Hematopoietic multipotent progenitor cell treated with erythropoietin and hydrocortisone succinate and interleukin-3 and kit ligand, for 8 days (in vitro differentiated cells): ENCODE measurements around the gene TUFT1.
"Not testable (repeated sequence)": the region's sequence is repeated elsewhere in the genome, so short reads cannot be mapped to it uniquely, and the experiment has no call there.

ENCODE experiments used
- DNase-seq: peaks from one replicate; pipeline ENCODE4 v3.0.0-alpha.2; 2015

The TUFT1 gene

DNA sequence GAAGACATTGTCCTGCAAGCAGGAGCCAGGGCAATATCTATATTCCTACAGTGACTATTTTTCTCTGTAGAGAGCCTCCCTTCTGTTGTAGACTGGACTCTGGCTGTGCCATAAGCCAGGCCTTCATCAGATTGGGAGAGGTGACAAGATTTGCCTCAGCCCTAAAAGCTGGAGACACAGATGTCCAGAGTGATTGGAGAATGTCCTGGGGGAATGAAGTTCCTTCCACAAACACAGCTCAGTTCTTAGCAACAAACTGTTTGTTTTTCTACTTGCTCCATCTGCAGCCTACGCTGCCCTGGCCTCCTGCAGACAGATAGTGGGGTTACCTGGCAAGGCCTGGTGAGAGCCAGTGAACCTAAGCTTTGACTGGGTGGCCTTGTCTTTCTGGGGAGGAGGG is 41.8 kb downstream of the TUFT1 start:
- DNase-seq: no peak

DNA sequence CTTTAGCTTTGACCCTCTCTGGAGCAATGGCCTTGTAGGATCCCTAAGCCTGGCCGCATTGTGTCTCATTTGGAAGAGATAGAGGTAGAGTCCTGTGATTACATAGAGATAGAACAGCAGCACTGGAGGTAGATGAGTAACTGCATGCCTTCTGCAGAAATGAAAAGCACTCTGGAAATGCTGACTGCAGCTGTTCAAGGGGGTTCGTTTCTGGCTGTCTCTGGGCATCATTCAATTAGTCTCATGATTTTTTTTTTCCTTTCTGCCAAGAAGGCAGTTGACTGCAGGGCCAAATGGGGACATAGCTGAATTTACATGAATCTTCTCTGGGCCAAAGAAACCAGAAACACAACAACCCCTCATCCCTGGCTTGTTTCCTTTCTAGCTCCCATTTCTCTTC is 43.7 kb downstream of the TUFT1 start:
- DNase-seq: no peak

DNA sequence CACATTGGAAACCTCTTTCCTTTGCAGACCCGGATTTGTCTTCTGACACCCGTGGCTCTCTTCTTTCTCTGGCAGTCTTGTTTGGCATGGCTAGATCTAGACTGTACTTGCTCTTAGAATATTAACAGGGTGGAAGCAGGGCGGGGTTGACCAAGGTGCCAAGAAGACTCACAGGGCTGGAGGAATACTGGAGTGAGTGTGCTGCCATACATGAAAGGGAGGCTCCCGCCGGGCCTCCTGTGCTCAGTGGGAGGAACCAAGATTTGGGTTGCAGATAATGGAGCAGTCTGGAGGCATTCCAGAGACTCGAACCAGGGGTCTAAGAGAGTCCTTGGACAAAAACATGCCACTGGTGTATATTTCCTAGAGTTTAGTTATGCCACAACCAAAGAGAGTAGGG is 44.2 kb downstream of the TUFT1 start:
- DNase-seq: peak; percentile 57

DNA sequence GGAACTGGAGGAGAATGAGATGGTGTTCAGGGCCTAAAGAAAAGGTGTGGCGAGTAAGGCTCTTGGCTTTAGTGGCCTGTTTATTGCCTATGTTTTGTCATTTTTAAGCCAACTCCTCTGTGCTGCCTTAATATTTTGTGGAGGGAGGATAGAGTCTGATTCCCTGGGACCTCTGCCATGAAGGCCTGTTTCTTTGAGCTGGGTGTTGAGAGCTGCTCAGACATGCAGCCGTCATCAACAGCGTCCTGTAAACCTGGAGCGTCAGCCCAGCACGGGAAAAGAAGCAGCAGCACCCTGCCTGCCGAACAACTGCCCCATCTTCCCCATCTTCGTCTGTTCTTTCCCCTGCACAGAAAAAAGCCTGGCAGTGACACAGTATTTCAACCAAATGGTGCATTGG is 44.7 kb downstream of the TUFT1 start:
- DNase-seq: no peak

DNA sequence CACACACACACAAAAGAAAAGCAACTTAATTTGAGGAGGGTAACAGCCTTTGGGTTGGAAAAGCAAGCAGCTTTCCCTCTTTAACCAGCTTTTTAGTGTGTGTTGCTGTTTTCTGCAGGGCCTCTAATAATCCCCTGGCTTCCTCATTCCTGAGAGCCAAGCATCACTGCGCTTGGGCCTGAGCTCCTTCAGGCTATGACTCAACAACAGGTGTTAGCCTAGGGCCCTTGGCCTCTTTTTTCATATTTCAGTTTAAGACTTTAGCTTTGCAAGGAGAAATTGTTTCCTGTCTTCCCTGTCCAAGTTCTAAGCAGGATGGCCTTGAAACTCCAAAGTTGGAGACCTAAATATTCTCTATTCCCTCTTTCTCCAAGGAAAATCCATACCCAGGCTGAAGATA is 45.5 kb downstream of the TUFT1 start:
- DNase-seq: no peak

DNA sequence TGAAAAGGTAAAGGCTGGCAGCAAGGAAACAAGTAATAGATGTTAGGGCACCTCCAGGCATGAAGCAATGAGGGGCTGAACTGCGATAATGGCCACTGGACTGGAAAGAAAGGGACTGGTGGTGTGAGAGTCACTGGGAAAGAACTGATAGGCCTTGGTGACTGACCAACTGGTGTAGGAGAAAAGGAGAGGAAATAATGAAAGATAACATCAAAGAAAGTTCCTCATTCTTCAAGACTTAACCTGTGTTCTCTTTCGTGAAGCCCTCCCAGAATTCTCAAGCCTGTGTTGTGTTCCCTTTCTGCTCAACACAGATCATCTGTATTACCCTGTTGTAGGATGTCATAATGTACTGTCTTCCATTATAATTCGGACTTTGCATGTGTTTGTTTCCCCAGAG is 50.9 kb downstream of the TUFT1 start:
- no peak for DNase-seq

DNA sequence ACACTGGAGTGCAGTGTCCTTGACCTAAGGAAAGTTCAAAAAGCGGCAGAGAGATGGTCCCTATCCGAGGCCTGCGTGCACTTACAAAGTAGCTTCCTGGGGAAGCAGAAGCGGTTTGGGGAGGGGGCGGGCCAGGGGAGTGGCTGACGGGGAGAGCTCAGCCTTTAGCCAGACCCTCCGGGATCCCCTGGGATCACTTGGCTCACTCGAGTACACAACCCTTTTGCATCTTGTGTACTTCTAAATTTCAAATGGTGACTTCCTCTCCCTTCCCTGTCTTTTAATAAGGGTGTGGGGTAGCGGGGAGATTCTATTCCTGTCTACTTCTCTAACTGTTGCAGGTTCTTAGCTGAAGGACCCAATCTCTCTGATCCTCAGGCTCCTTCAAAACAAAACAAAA is 53.6 kb downstream of the TUFT1 start:
- DNase-seq: no peak

DNA sequence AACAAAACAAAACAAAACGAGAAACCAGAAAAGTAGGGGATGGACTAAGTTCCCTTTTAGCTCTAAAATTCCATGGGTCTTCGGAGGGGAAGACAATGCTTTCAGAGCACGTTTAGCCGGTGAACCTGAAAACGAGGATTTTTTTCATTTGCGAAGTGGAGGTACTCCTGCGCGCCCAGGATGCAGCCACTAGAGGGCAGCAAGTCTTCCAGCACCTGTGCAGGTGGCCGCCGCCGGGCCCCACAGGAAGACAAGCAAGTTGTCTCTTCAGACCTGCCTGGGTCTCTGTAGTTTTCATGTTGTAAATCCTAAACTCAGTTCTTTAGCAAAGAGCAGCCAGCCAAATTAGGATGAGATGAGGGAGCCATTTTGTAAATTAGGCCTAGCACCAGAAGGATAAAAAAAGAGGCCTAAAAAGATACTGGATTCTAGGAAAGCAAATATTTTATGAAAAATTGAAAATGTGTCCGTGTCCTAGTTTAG is 54.1 kb downstream of the TUFT1 start:
- peak; percentile 56 for DNase-seq

DNA sequence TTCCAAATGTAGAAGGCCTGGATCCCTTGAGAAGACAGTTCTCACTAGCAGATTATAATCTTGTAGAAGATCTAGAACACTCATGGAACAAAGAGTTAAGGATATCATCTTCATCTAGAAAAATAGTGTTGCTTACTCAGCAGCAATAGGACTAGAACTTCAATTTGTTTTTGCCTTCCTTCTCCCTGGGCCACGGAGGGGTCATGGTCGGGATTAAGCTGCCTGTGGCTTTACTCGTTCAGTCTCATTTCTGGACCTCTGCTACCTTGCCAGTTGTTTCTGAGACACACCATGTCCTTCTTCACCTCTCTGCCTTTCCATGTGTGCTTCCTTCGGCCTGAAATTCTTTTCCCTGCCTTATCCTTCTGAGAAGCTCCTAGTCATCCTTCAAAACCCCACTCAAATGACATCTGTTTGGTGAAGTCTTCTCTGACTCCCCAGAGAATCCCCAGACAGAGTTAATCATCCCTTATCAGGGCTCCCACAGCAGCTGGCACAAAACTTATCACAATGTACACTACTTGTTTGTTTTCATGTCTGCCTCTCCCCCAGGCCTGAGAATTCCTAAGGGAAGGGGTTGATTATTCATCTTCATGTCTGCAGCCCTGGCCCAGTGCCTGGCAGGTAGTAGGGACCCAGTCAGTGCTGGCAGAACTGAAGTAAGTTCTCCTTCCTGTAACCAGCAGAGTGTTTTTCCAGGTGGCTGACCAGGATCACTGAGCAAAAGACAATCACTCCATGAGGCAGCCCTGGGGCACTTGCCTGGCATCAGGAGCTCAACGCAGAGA is 56.3 kb downstream of the TUFT1 start:
- peak; percentile 86 for DNase-seq

DNA sequence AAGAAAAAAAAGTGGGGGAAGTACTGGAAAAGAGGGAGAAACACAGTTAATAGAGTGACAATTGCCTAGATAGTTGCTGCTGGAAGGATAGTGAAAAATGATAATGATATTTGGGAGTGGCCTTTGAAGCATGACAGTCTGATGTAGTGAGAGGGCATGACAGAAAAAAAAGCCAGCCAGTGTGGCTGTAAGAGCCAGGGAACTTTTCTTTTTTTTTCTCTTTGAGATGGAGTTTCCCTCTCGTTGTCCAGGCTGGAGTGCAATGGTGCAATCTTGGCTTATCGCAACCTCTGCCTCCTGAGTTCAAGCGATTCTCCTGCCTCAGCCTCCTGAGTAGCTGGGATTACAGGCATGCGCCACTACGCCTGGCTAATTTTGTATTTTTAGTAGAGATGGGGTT is 62.4 kb downstream of the TUFT1 start:
- not testable (repeated sequence) for DNase-seq

DNA sequence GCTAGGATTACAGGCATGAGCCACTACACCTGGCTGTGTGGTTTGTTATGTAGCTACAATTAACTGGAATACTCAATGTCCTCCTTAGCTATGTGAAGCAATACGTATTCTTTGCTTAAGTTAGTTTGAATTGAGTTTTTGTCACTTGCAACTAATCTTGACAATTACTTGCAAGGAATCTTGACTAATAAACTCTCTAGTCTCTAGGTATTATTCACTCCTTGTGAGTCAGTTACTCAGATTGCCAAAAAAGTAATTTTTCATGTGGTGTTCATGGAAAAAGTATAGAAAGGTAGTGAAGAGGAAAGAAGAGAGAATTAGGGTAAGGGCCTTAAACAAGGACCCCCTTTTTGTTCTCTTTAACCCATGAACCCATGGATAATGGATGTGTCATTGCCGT is 64.2 kb downstream of the TUFT1 start:
- DNase-seq: no peak

DNA sequence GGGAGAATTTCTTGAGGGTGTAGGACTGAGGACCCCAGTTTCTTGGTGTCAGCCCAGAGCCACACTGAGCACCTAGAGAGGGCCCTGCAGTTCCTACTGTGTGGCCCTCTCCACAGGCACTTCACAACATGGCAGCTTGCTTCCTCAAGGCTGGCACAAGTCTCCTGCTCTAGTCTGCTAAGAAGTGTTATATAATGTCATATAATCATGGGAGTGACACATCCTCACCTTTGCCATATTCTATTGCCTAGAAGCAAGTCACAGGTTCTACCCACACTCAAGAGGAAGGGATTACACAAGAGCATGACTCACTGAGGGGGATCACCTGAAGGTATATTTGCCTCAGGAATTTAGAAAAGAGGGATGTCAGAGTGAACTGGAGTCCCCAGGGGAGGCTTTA is 66.3 kb downstream of the TUFT1 start:
- no peak for DNase-seq

DNA sequence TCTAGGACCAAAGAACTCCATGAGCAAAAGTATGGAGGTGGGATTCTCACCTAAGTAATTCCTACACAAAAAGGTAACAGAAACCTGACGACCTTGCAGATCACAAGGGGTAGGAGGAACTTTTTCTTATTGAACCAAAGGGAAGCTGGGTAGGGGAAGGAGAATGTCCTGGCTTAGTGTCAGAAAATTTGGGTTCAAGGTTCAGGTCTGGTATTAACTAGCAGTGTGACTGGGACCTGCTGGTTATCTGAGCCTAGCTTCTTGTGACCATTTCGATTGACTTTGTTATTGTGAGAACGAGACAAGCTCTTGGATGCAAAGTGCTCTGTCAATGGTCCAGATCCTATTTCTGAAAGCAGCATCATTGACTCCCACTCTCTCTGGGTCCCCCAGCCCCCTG is 66.7 kb downstream of the TUFT1 start:
- DNase-seq: no peak

DNA sequence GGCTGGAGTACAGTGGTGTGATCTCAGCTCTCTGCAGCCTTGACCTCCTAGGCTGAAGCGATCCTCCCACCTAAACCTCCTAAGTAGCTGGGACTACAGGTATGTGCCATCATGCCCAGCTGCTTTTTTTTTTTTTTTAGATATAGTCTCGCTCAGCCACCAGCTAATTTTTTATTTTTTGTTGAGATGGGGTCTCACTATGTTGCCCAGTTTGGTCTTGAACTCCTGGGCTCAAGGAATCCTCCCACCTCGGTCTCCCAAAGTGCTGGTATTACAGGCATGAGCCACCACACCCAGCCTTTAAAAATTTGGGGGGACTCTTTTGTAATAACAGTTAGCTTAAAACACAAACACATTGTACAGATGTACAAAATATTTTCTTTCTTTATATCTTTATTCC is 70.0 kb downstream of the TUFT1 start:
- DNase-seq: no peak

DNA sequence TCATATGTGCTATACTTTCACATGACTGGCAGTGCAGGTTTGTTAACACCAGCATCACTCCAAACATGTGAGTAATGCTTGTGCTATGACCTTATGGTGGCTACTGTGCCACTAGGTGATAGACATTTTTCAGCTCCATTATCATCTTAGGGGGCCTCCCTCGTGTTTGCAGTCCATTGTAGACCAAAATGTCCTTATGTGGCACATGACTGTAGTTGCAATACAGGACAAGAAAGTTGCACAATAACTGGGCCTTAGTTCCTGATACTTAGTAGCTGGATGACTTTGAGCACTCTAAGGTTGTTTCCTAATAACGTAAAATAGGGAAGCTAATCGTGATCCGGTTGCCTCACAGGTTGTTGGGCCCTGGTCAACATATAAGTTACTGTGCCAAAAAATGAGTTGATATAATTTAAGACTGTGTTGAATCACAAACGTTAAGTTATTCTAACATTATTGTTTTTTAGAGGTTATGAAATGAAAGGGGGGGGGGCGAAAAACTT is 71.2 kb downstream of the TUFT1 start:
- DNase-seq: peak; percentile 59

DNA sequence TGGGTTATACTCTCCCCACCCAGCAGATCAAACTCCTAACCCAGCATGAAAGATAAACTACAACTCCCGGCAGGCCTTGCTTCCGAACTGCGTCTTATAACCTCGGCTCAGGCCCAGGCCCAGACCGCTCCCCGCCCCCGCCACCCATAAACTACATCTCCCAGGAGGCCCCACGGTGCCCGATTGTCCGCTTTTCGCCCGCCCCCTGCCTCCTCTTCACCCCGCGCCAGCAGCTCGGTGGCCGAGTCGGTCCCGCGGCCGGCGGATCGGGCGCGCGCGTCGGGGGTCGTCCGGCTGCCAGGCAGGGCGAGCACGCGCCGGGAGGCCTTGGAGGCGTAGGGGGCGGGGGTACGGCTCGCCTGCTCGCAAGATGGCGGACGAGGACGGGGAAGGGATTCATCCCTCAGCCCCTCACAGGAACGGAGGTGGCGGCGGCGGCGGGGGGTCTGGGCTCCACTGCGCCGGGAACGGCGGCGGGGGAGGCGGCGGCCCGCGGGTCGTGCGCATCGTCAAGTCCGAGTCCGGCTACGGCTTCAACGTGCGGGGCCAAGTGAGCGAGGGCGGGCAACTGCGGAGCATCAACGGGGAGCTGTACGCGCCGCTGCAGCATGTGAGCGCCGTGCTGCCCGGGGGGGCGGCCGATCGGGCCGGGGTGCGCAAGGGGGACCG is 71.9 kb downstream of the TUFT1 start, which contains the start of gene SNX27:
SNX27 (plus strand) TSS at position 219 of the 669 bp plus-strand sequence; CDS start at position 371, 152 bp downstream.
- DNase-seq: peak; percentile 93

DNA sequence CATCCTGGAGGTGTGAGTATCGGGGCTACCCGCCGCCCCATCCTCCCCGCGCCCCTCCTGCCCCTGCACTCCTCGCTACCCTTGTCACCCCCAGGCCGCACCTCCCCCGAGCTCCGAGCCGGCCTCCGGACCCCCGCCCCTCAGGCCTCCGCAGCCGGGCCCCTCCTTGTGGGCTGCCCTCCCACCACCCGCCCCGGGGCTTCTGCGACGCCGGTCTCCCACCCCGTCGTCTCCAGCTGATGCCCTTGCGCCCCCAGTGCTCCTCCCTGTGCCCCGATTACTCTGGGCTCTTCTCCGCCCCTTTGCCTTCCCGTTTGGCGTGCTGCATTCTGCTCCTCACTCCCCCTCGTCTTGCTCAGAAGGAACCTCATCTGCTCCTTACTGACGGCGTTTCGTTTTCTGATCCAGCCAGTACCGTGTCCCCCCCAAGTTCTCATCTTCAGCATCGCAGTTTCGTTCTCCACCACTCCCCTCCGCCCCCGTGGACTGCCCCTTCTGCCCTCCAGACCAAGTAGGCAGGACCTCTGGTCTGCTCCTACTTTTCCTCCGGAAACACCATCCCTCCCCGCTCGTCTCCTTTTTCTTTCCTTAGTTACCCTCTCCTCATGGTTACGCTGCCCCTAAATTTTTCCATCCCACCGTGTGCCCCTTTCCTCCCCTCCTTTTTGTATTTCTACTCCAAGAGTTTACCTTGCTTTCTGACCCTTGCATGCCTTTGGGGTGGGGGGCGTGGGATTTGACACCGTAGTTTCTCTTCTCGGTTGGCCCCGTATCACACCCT is 72.6 kb downstream of the TUFT1 start:
- DNase-seq: peak; percentile 13

DNA sequence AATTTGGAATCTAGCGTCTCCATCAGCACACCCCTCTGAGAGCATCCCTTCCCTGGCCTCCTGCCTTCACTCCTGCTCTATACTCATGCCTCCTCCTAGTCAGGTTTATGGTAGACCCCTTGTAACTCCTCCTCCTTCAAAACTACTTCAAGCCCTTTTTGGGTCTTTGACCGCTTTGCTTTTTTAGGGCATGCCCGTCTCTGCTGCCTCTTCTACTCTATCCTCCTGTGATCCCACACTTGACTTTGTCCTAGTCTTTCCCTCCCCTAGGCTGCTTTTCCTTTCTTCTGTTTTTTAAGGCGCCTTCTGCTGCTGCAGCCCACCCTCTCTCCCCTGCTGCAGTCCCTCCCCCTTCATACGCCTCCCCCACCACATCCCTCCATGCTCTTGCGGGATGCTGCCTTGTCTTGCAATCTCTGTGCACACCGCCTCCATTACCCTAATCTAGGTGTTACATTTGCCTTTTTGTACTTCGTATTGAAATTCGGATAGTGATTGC is 73.2 kb downstream of the TUFT1 start:
- DNase-seq: no peak

DNA sequence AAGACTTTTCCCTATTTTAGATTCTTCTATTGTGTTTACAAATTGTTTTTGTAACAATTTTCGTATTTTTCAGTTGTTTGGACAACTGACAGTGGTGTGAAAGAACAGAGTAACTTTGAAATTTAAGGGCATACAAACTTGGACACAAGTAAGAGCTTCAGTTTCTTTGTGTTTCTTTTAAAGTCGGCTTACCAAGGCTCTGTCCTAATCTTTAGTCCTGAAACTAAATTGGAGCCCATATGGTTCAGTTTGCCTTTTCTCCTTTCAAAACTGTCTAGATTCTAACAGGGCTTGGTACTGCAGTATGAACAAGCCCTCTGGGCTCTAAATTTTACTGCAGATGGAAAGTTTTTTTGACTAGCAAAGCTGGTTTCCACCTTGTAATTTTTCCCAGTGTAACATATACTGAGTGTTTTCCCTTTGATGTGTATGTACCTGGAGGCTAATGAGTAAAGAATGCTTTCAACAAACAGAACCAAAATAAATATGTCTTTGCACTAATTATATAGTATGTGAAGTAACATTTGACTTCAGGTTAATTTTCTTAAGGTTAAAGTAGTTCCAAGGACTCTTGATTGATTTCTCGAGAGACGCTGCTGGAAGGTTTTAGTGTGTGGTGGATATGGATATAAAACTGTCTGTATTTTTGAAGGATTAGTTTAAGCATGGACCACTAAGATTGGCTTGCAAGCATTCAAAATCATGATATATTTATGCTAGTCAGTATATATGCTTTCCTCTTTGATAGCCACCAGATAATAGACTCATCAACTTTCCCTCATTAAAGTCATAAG is 75.8 kb downstream of the TUFT1 start:
- no peak for DNase-seq

DNA sequence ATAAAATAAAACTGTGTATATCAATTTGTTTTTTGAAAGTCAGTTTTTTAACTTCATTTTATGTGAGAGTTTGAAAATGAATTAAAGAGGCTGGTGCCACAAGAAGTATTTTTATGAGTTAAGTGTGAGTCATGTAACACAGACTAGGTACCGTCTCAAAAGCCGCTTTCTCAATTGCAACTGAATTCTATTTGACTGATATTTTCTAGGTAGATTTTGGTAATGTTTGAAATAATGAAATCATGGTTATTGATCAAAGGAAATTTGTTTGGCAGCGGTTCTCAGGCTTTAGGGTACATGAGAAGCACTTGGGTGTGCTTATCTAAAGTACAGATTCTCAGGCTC is 76.4 kb downstream of the TUFT1 start:
- DNase-seq: no peak

DNA sequence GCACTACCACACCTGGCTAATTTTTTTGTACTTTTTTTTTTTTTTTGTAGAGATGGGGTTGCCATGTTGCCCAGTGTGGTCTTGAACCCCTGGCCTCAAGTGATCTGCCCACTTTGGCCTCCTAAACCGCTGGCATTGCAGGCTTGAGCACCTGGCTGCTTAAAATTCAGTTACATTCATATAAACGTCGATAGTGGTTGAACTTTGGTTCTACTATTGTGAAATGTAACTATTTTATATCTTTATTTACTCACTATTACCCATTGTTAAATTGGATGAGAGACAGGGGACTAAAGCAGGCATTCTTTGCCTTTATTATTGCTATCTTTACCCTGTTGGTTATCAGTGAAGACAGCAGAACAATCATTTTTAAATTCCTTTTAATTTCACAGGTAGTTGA is 77.9 kb downstream of the TUFT1 start:
- DNase-seq: no peak

DNA sequence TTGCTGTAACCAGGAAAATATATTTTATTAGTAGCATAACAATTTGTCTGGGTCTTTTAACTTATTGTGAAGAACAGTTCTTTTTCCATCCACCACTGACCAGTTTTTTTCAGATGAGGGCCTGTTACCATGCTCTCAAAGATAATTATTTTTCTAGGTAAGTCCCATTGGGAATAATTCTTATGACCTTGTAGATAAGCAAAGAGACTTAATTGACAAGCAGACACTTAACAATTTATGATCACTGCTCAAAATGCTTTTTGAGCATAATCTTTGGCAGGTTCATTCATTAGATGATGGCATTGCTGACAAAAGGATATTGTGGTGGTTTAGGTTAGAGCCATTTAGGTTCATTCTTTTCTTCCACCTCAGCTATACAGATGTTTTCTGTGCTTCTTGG is 78.4 kb downstream of the TUFT1 start:
- DNase-seq: no peak
